ENCODE results near the gene GXYLT2. TPM values are rescaled to one million over a fixed set of nuclear protein-coding genes. Genes with fewer than 3 reads are reported as not detected.

Gene GXYLT2
- total RNA-seq, result 10 to 100 TPM; 11.7 to 26.8 TPM

DNA sequence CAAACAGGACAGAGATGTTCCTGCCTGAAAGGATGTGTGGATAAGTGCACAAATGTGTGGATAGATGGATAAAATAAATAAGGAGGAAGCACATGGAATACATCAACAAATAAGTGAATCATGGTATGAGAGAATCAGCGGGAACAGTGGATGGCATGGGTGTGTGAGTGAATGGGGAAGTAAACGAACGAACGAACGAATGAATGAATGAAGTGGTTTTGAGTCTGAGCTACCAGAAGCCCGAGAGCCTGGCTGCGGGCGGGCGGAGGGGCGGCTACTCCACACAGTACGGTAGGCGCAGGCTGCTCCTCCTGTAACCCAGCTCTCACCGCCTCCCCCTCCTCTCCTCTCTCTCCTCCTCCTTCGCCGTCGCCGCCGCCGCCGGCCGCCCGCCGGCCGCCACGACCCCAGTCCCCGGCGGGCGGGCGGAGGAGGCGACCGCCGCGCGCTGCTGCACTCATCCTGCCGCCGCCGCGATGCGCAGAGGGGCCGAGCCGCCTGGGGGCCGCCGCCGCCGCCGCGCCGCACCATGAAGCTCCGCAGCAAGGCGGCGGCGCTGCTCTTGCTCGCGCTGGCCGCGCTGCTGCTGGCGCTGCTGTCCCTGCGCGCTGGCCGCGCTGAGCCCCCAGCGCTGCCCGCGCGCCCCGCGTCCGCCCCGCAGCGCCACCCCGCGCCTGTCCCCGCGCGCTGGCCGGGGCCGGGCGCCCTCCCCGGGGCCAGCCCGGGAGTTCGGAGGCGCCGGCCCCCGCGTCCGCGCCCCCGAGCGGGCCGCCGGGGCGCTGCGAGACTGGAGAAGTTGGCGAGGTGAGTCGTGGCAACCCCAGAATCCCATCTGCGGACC is at the start of gene GXYLT2:
TSS of gene GXYLT2 (plus strand) at position 342 of the 841 bp plus-strand sequence. CDS start at position 530, 188 bp downstream.

DNA sequence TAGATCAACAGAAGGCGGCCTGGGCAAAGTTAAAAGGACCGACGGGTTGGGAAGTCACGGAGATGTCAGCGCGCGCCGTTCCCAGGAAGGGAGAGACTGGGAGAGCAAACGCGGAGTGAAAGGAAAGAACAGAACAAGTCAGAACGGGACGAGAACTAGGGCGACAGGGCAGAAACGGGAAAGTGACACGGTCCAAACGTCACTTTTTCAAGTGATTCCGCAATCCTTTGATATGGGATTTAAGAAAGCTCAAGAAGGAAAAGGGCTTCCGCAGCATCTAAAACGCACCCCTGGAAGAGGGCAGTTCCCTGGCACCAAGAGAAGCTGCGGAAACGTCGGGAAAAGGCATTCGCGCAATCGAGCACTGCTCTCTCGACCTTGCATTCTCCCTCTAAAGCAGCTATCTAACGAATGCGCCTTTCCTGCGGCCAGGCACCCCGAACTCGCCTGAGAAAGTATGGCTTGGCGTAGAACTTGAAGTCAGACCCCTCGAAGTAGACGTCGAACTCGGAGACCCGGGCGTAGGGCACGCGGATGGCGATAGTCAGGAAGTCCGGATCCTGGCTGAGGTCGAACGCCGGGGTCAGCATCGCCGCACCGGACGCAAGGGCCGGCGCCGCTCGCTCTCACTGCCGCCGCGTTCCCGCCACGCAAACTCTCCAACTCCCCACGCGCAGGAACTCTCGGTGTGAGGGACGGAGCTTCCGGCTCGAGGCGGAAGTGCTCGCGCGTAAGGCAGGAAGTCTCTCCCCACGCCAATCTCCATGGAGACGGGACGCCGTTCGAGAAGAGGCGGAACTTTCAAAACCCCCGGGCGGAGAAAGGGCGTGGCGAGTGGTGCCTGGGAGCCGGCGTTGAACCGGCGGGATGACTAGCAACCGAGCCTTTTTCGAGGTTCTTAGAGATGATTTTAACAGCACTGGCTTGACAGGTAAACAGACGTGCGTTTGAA is 39.8 kb upstream of the GXYLT2 start, which contains the start of gene SHQ1:
TSS of gene SHQ1 (minus strand) at position 695 of the 952 bp plus-strand sequence. CDS start at position 590, 105 bp downstream.

DNA sequence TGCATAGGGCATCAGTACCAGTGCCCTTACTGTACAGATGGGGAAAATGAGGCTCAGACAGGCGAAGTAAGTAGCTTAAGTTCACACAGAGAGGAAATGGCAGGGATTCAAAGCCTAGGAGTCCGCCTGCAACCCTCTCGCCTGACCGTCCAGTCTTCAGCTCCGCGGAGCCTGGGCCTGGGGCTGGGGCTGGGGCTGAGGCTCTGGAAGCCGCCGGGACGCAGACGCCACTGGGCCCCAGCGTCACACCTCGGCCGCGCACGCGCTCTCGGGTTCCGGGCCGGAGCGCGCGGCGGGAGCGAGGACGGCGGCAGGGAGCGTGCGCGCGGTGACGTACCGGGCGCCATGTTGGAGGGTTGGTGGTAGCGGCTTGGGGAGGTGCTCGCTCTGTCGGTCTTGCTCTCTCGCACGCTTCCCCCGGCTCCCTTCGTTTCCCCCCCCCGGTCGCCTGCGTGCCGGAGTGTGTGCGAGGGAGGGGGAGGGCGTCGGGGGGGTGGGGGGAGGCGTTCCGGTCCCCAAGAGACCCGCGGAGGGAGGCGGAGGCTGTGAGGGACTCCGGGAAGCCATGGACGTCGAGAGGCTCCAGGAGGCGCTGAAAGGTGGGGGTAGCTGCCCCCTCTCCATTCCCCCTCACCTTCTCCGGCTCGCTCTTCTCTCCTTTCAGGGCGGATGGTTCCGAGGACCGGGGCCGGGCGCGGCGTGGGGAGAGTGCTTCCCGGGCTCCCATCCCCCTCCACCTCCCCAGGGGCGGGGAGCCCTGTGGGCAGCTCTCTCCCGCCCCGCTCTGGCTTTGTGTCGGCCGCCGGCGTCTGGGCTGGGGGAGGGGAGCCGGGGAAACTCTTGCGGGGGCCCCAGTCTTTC is 108.9 kb downstream of the GXYLT2 start, which contains the start of gene PPP4R2:
TSS of gene PPP4R2 (plus strand) at position 339 of the 861 bp plus-strand sequence. CDS start at position 566, 227 bp downstream.

Small RNA genes within 50 kb of the gene (small RNA-seq; reads per million reads assigned to genes)
- gene RF00017, result 0 reads per million in 2 donors

Other genes starting within 250 kb of the GXYLT2 start
- 10 to 100 TPM; 17.6 to 26.3 TPM for gene SHQ1, start 39.6 kb upstream of the GXYLT2 start, total RNA-seq
- 10 to 100 TPM; 56.8 to 82.3 TPM for gene PPP4R2, start 108.8 kb downstream of the GXYLT2 start, total RNA-seq
- 1 to 10 TPM; 5.0 to 5.5 TPM for gene EBLN2, start 173.6 kb downstream of the GXYLT2 start, total RNA-seq

Data from melanocyte of skin (primary cell).